Thymus (tissue), 11 donors: ENCODE results near the gene MYCN. TPM values are rescaled to one million over a fixed set of nuclear protein-coding genes. Genes with fewer than 3 reads are reported as not detected.

ENCODE experiments used
- DNase-seq, 9 donors: peaks; one replicate each; pipeline ENCODE4 v3.0.0-alpha.2; 2013; ENCODE audit warnings: low spot score in 9 of 9, low read depth in 6 of 9, missing footprints in 1 of 9
- H3K27ac ChIP-seq, 2 donors: one replicate each; pipeline ENCODE4 v1.5.1; 2013; ENCODE audit warnings: control low read depth in 1 of 2, low read depth in 1 of 2, low read length in 1 of 2, mild to moderate bottlenecking in 1 of 2, moderate library complexity in 1 of 2
- H3K27me3 ChIP-seq, 2 donors: one replicate each; pipeline ENCODE4 v1.5.1; 2013; ENCODE audit warnings: low read length in 1 of 2; ENCODE audit not compliant: control insufficient read depth in 2 of 2, insufficient read depth in 1 of 2
- H3K36me3 ChIP-seq, 2 donors: one replicate each; pipeline ENCODE4 v1.5.1; 2013; ENCODE audit warnings: low read length in 1 of 2, mild to moderate bottlenecking in 1 of 2, moderate library complexity in 1 of 2; ENCODE audit not compliant: control insufficient read depth in 2 of 2, insufficient read depth in 2 of 2
- H3K4me1 ChIP-seq, 2 donors: one replicate each; pipeline ENCODE4 v1.5.1; 2013; ENCODE audit warnings: low read length in 2 of 2; ENCODE audit not compliant: control insufficient read depth in 2 of 2, insufficient read depth in 2 of 2
- H3K4me3 ChIP-seq, 2 donors: one replicate each; pipeline ENCODE4 v1.5.1; 2013; ENCODE audit warnings: low read length in 2 of 2, control low read depth in 1 of 2, mild to moderate bottlenecking in 1 of 2
- H3K9me3 ChIP-seq, 2 donors: one replicate each; pipeline ENCODE4 v1.5.1; 2013; ENCODE audit warnings: low read length in 1 of 2, mild to moderate bottlenecking in 1 of 2; ENCODE audit not compliant: control insufficient read depth in 2 of 2, insufficient read depth in 1 of 2
- WGBS: extraction: QIAGEN DNeasy Blood & Tissue Kit; methylation state at CpG from one replicate; pipeline ENCODE4 v1.1.7; 2013; 5-methylcytosine and 5-hydroxymethylcytosine counted together
- polyA plus RNA-seq: library from polyadenylated mRNA; stranded (reverse); fragments of 200-250 nt; gene quantifications from one replicate; pipeline ENCODE4 v1.2.3, GENCODE V29; 2013
- total RNA-seq: library from RNA; stranded (reverse); fragments of 120-200 nt; gene quantifications from one replicate; pipeline ENCODE4 v1.2.4, GENCODE V29; 2013
- donor health status: healthy.

Gene MYCN
- total and polyA plus RNA-seq, 2 donors = 1.8 to 5.8 TPM

DNA sequence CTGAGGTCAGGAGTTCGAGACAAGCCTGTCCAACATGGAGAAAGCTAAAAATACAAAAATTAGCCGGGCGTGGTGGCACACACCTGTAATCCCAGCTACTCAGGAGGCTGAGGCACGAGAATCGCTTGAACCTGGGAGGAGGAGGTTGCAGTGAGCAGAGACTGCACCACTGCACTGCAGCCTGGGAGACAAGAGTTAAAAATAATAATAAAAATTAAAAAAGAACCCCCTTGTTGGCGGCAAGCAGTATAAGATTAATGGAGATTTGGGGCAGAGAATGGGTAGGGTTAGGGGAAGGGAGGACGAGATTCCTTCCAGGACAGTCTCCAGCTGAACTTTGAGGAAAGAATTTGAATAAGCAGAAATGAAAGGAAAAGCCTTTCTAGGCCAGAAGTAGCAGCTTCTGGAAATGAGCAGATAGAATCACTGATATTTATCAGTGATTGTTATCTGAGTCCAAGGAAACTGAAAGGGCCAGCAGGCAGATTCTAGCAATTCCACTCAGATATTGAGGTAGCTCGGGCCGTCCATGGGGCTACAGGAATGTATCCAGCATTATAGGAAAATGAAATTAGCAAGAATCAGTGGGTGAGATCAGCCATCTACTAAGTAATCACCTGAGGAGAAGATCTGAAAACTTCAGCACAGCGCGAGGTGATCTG lies 7.0 kb upstream of the MYCN start:
- H3K27ac ChIP-seq = no peak overlapping the region
- H3K4me3 ChIP-seq = no peak overlapping the region
- H3K36me3 ChIP-seq = no peaks in the 10 kb centered on the region
- no peaks in the 10 kb centered on the region for H3K4me1 ChIP-seq
- no peaks in the 10 kb centered on the region for H3K9me3 ChIP-seq
- DNase-seq = no peak
- peaks cover 0 to under 1% of the 10 kb centered on the region in 2 donors for H3K27me3 ChIP-seq
- 96% methylated on average over 11 of the region's 11 CpGs for WGBS

- no peaks in the 10 kb centered on the region for H3K9me3 ChIP-seq
- H3K36me3 ChIP-seq = no peaks in the 10 kb centered on the region
- no peak for DNase-seq
- H3K4me3 ChIP-seq = no peak overlapping the region
- peaks cover 2 to 12% of the 10 kb centered on the region in 2 donors for H3K27me3 ChIP-seq
- no peak overlapping the region for H3K27ac ChIP-seq
- H3K4me1 ChIP-seq = peaks cover 2 to 4% of the 10 kb centered on the region in 2 donors
- WGBS = 94% methylated on average over 4 of the region's 4 CpGs
Observed at GRCh38 chr2:15934291-15934945, 5.9 kb upstream of the MYCN start.

- Histone ChIP-seq H3K9me3 (no peaks in the 10 kb centered on the region), H3K27me3 (peaks cover 6 to 19% of the 10 kb centered on the region in 2 donors), H3K4me1 (peaks cover 6 to 12% of the 10 kb centered on the region in 2 donors), H3K27ac (no peak overlapping the region), H3K36me3 (no peaks in the 10 kb centered on the region), H3K4me3 (no peak overlapping the region)
- no peak for DNase-seq
- WGBS = 98% methylated on average over 6 of the region's 6 CpGs
Observed at GRCh38 chr2:15935189-15935588, 5.2 kb upstream of the MYCN start.

- H3K27me3 ChIP-seq = peaks cover 11 to 24% of the 10 kb centered on the region in 2 donors
- peaks cover 6 to 16% of the 10 kb centered on the region in 2 donors for H3K4me1 ChIP-seq
- H3K27ac ChIP-seq = no peak overlapping the region
- DNase-seq = no peak
- no peaks in the 10 kb centered on the region for H3K36me3 ChIP-seq
- 87% methylated on average over 4 of the region's 4 CpGs for WGBS
- H3K4me3 ChIP-seq = no peak overlapping the region
- no peaks in the 10 kb centered on the region for H3K9me3 ChIP-seq
Observed at GRCh38 chr2:15935675-15936074, 4.7 kb upstream of the MYCN start.

GRCh38 chr2:15936277-15937104 lies 3.9 kb upstream of the MYCN start:
- H3K27me3 ChIP-seq = peaks cover 18 to 32% of the 10 kb centered on the region in 2 donors
- no peaks in the 10 kb centered on the region for H3K9me3 ChIP-seq
- H3K4me1 ChIP-seq = peaks cover 6 to 25% of the 10 kb centered on the region in 2 donors
- 84% methylated on average over 5 of the region's 5 CpGs for WGBS
- no peak for DNase-seq
- no peak overlapping the region for H3K4me3 ChIP-seq
- H3K27ac ChIP-seq = no peak overlapping the region
- no peaks in the 10 kb centered on the region for H3K36me3 ChIP-seq

GRCh38 chr2:15937105-15937881 lies 3.1 kb upstream of the MYCN start:
- no peak for DNase-seq
- H3K36me3 ChIP-seq = no peaks in the 10 kb centered on the region
- 84% methylated on average over 8 of the region's 8 CpGs for WGBS
- H3K9me3 ChIP-seq = no peaks in the 10 kb centered on the region
- peaks cover 26 to 40% of the 10 kb centered on the region in 2 donors for H3K27me3 ChIP-seq
- no peak overlapping the region for H3K4me3 ChIP-seq
- H3K27ac ChIP-seq = no peak overlapping the region
- H3K4me1 ChIP-seq = peaks cover 6 to 31% of the 10 kb centered on the region in 2 donors

- H3K27me3 ChIP-seq = peaks cover 30 to 46% of the 10 kb centered on the region in 2 donors
- no peaks in the 10 kb centered on the region for H3K36me3 ChIP-seq
Observed at GRCh38 chr2:15937882-15938802, 2.2 kb upstream of the MYCN start.

More at GRCh38 chr2:15937882-15938802, 2.2 kb upstream of the MYCN start:
- Histone ChIP-seq H3K9me3 (no peaks in the 10 kb centered on the region), H3K4me3 (no peak overlapping the region), H3K27ac (no peak overlapping the region), H3K4me1 (peaks cover 6 to 36% of the 10 kb centered on the region in 2 donors)
- DNase-seq = no peak
- 96% methylated on average over 7 of the region's 7 CpGs for WGBS
